WERI-Rb-1 (cell line): ENCODE measurements around the gene SGPP1.

ENCODE experiments used
- DNase-seq: peaks from one replicate; pipeline ENCODE4 v3.0.0-alpha.2; 2020
- H3K27ac ChIP-seq: fragments of 250-450 bp; sonication (Bioruptor Pico); 2 replicates; pipeline ENCODE4 v1.5.1; 2020; ENCODE audit warnings: mild to moderate bottlenecking, moderate library complexity
- H3K27me3 ChIP-seq: fragments of 250-450 bp; sonication (Bioruptor Pico); 2 replicates; pipeline ENCODE4 v1.5.1; 2021; ENCODE audit warnings: mild to moderate bottlenecking, low read depth, moderate library complexity; ENCODE audit not compliant: insufficient read depth, severe bottlenecking
- H3K36me3 ChIP-seq: fragments of 250-450 bp; sonication (Bioruptor Pico); 2 replicates; pipeline ENCODE4 v1.5.1; 2020; ENCODE audit warnings: mild to moderate bottlenecking, moderate library complexity
- H3K4me3 ChIP-seq: 2 replicates; pipeline ENCODE4 v1.5.1; 2011; ENCODE audit warnings: low read depth, mild to moderate bottlenecking, control low read depth, low read length
- H3K9me3 ChIP-seq: fragments of 250-450 bp; sonication (Bioruptor Pico); 2 replicates; pipeline ENCODE4 v1.5.1; 2021; ENCODE audit warnings: mild to moderate bottlenecking, moderate library complexity; ENCODE audit not compliant: severe bottlenecking
- TF ChIP-seq, protein P1 (sequence below): IDR thresholded peaks from 2 replicates; pipeline ENCODE4 v1.5.1; 2011; ENCODE audit warnings: low read depth, mild to moderate bottlenecking, control low read depth, inconsistent platforms, low read length

Gene SGPP1

DNA sequence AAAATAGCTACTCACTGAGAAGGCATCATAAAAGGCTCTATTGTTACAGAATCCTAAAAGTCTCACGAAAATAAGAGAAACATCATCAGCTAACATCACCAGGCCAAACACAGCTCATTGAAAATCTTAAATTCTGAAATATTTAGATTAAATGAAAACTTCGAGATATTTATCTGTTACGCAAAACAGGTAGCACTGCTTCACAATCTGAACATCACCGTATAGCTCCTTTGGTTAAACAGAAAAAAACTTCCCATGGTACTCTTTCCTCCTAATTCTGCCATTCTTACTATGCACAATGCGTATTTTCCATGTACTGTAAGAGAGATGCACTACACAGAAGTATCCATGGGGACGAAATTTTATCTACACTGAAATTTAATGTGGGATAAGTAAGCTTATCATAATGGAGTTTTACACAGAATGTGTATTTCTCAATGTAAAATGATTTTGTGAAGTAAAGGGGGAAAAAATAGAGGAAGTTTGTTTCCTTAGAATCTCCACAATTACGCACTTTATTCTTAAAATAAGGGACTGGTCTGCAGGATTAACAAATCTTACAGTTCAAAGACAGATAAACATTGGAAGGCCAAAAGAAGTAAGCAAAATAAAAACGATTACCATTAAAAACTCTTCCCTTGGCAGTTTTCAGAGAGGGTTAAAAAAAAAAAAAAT, 1.9 kb downstream of the SGPP1 start:
- no peaks in the 10 kb centered on the region for H3K27me3 ChIP-seq
- peaks cover 2% of the 10 kb centered on the region for H3K36me3 ChIP-seq
- no peak for DNase-seq
- no peak overlapping the region for H3K27ac ChIP-seq
- TF ChIP-seq, protein P1, sequence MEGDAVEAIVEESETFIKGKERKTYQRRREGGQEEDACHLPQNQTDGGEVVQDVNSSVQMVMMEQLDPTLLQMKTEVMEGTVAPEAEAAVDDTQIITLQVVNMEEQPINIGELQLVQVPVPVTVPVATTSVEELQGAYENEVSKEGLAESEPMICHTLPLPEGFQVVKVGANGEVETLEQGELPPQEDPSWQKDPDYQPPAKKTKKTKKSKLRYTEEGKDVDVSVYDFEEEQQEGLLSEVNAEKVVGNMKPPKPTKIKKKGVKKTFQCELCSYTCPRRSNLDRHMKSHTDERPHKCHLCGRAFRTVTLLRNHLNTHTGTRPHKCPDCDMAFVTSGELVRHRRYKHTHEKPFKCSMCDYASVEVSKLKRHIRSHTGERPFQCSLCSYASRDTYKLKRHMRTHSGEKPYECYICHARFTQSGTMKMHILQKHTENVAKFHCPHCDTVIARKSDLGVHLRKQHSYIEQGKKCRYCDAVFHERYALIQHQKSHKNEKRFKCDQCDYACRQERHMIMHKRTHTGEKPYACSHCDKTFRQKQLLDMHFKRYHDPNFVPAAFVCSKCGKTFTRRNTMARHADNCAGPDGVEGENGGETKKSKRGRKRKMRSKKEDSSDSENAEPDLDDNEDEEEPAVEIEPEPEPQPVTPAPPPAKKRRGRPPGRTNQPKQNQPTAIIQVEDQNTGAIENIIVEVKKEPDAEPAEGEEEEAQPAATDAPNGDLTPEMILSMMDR: no peak
- peak overlapping the region; percentile 90 for H3K4me3 ChIP-seq
- no peaks in the 10 kb centered on the region for H3K9me3 ChIP-seq

DNA sequence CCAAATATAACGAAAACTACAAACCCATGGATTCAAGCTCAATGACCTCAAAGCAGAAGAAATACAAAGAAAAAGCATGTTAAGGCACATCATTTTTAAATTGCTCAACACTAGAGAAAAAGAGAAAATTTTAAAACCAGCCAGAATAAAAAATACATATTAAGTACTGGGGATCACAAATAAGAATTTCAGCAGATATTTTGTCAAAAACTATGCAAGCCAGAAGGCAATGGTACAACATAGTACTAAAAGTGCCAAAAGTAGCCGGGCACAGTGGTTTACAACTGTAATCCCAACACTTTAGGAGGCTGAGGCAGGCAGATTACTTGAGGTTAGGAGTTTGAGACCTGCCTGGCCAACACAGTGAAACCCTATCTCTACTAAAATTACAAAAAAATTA, 10.2 kb downstream of the SGPP1 start:
- no peak overlapping the region for H3K4me3 ChIP-seq
- peaks cover 19% of the 10 kb centered on the region for H3K36me3 ChIP-seq
- H3K27me3 ChIP-seq: no peaks in the 10 kb centered on the region
- no peak for DNase-seq
- TF ChIP-seq, protein P1: no peak
- no peak overlapping the region for H3K27ac ChIP-seq
- peaks cover 10% of the 10 kb centered on the region for H3K9me3 ChIP-seq

DNA sequence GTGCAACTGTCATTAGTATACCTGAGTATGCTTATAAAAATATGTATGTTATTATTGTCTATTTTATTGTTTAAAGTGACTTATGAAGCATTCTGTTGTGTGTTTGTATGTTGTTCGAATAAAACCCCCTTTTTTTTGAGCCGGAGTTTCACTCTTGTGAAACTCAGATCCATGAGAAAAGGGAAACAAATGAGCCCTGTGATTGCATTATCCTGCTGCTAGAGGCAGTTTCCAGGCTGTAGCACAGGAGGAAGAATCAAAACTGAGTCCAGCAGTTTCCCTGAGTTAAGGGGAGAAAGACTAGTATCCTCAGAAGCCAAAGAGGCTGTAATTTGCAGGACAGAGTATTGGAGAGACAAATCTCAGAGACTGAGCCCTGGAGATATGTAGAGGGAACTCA, 12.5 kb downstream of the SGPP1 start:
- Histone ChIP-seq H3K36me3 (peaks cover 12% of the 10 kb centered on the region), H3K9me3 (peaks cover 10% of the 10 kb centered on the region), H3K4me3 (no peak overlapping the region), H3K27ac (no peak overlapping the region), H3K27me3 (no peaks in the 10 kb centered on the region)
- no peak for DNase-seq
- TF ChIP-seq, protein P1: no peak

DNA sequence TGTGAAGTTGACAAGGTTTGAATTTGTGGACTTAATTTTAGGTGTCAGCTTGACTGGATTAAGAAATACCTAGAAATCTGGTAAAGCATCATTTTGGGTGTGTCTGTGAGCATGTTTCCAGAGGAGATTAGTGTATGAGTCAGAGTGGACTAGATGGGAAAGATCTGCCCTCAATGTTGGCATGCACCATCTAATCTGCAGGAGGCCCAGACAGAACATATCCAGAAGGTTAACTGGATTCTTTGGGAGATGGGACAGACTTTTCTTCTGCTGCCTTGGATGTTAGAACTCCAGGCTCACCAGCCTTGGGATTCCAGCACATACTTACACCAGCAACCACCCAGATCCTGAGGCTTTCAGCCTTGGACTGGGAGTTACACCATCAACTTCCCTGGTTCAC, 14.1 kb downstream of the SGPP1 start:
- Histone ChIP-seq H3K27me3 (no peaks in the 10 kb centered on the region), H3K27ac (no peak overlapping the region), H3K9me3 (peaks cover 10% of the 10 kb centered on the region), H3K36me3 (peaks cover 8% of the 10 kb centered on the region), H3K4me3 (no peak overlapping the region)
- DNase-seq: no peak
- TF ChIP-seq, protein P1: no peak

DNA sequence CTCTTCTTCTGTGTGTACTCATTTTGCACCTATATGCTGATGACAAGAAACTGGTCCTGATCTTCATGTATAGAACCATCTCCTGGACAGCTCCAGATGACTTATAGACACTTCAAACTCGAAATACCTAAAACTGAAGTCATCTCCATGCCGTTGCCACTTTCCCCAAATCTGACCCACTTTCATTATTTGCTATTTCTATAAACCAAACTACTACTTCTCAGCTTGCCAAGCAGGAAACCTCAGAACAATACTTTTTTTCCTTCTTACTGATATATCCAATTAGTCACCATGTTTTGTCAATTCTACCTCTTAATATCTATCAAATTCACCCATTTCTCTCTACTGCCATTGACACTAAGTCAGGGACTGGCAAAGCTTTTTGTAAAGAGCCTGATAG, 14.8 kb downstream of the SGPP1 start:
- Histone ChIP-seq H3K9me3 (peaks cover 8% of the 10 kb centered on the region), H3K27me3 (no peaks in the 10 kb centered on the region), H3K36me3 (peaks cover 8% of the 10 kb centered on the region), H3K4me3 (no peak overlapping the region), H3K27ac (no peak overlapping the region)
- TF ChIP-seq, protein P1: no peak
- DNase-seq: no peak

DNA sequence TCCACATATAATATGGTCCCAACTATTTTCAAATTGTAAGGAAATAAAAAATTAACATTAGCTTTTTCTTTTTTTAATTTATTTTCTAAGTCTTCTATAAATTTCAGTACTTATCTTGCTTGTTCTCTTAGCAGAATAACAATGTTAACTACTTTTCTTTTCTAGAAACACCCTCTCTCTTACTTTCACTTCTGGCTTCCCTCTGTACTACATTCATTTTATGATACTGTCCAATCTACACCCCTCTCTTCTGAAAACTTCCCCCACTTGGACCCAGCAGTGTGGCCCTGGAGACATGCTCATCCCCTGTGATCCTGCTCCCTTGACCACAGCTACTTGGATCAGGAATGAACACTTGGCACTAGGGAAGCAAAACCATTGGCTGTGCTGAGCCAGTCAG, 15.7 kb downstream of the SGPP1 start:
- H3K27ac ChIP-seq: no peak overlapping the region
- H3K4me3 ChIP-seq: no peak overlapping the region
- no peaks in the 10 kb centered on the region for H3K27me3 ChIP-seq
- H3K36me3 ChIP-seq: peaks cover 8% of the 10 kb centered on the region
- H3K9me3 ChIP-seq: no peaks in the 10 kb centered on the region
- DNase-seq: no peak
- TF ChIP-seq, protein P1: no peak
